CD4-positive, CD25-positive, alpha-beta regulatory T cell (primary cell): Measurements from ENCODE around the gene CRTC1. TPM values are rescaled to one million over a fixed set of nuclear protein-coding genes. Genes with fewer than 3 reads are reported as not detected.
"Not testable (repeated sequence)": the region's sequence is repeated elsewhere in the genome, so short reads cannot be mapped to it uniquely, and the experiment has no call there.

Experiments
- ATAC-seq, 2 donors: fragments of 150-1000 bp; cut with Tn5 transposase; one replicate each; pipeline ENCODE4 v1.10.0; 2021; ENCODE audit warnings: low read depth in 2 of 2, moderate number of reproducible peaks in 2 of 2, moderate library complexity in 1 of 2
- DNase-seq, 3 donors: peaks; one replicate each; pipeline versions ENCODE4 v3.0.0 to v3.0.0-alpha.2; 2012 to 2022; ENCODE audit warnings: mixed read lengths in 1 of 3
- H3K27ac ChIP-seq: one replicate; pipeline ENCODE4 v1.7.0; 2013; ENCODE audit warnings: mild to moderate bottlenecking, low read length; ENCODE audit not compliant: insufficient read depth, poor library complexity, severe bottlenecking
- H3K27me3 ChIP-seq: one replicate; pipeline ENCODE4 v1.7.0; 2013; ENCODE audit warnings: low read length; ENCODE audit not compliant: control insufficient read depth, insufficient read depth
- H3K36me3 ChIP-seq: one replicate; pipeline ENCODE4 v1.7.0; 2013; ENCODE audit warnings: mild to moderate bottlenecking, low read length, moderate library complexity; ENCODE audit not compliant: control insufficient read depth, insufficient read depth
- H3K4me1 ChIP-seq: 2 replicates; pipeline ENCODE4 v1.7.0; 2013; ENCODE audit warnings: mild to moderate bottlenecking, low read length; ENCODE audit not compliant: insufficient read depth, control insufficient read depth, poor library complexity, severe bottlenecking
- H3K4me3 ChIP-seq: one replicate; pipeline ENCODE4 v1.7.0; 2013; ENCODE audit warnings: low read depth, mild to moderate bottlenecking, low read length, moderate library complexity
- H3K9me3 ChIP-seq, 2 experiments: 1 replicate in 1 of 2; 2 replicates in 1 of 2; pipeline ENCODE4 v1.7.0; 2013; ENCODE audit warnings: low read length in 2 of 2, mild to moderate bottlenecking in 1 of 2, moderate library complexity in 1 of 2; ENCODE audit not compliant: control insufficient read depth in 2 of 2
- H3K27ac Mint-ChIP-seq, 3 donors: one replicate each; pipeline ENCODE4 v1.8.0; 2020 to 2022; ENCODE audit warnings: mild to moderate bottlenecking in 3 of 3, mixed read lengths in 3 of 3, moderate library complexity in 2 of 3
- H3K27me3 Mint-ChIP-seq: one replicate; pipeline ENCODE4 v1.8.0; 2022; ENCODE audit warnings: mild to moderate bottlenecking, mixed read lengths
- H3K36me3 Mint-ChIP-seq: one replicate; pipeline ENCODE4 v1.8.0; 2020; ENCODE audit warnings: mixed read lengths
- H3K4me1 Mint-ChIP-seq, 4 donors: one replicate each; pipeline ENCODE4 v1.8.0; 2020 to 2022; ENCODE audit warnings: mixed read lengths in 4 of 4, mild to moderate bottlenecking in 1 of 4
- H3K4me3 Mint-ChIP-seq, 4 donors: one replicate each; pipeline ENCODE4 v1.8.0; 2020 to 2022; ENCODE audit warnings: mild to moderate bottlenecking in 4 of 4, mixed read lengths in 4 of 4, moderate library complexity in 3 of 4
- H3K9me3 Mint-ChIP-seq, 7 donors: one replicate each; pipeline ENCODE4 v1.8.0; 2020 to 2022; ENCODE audit warnings: mixed read lengths in 7 of 7, mild to moderate bottlenecking in 3 of 7, moderate library complexity in 2 of 7
- polyA plus RNA-seq, 4 donors: library from polyadenylated mRNA; unstranded; fragments of 300-500 nt; fragmentation: Illumina TruSeq; gene quantifications; one replicate each; pipeline ENCODE4 v1.2.3, GENCODE V29; 2021
- total RNA-seq: library from RNA; stranded (reverse); gene quantifications from one replicate; pipeline ENCODE4 v1.2.3, GENCODE V29; 2022

Gene CRTC1
- total and polyA plus RNA-seq, 5 donors from 2014 or later, result 0.47 to 20.2 (median 1.1) TPM

GRCh38 chr19:18729933-18730530, 46.6 kb downstream of the CRTC1 start:
- H3K9me3 ChIP-seq, result no peaks in the 10 kb centered on the region
- H3K27me3 ChIP-seq, result no peaks in the 10 kb centered on the region
- no peak overlapping the region for H3K27ac ChIP-seq
- H3K36me3 Mint-ChIP-seq, result peaks cover 3% of the 10 kb centered on the region
- H3K36me3 ChIP-seq, result no peaks in the 10 kb centered on the region
- ATAC-seq (no peak), DNase-seq (no peak)
- no peaks in the 10 kb centered on the region for H3K9me3 Mint-ChIP-seq
- peaks cover 0 to 9% (median 5%) of the 10 kb centered on the region in 4 donors for H3K4me1 Mint-ChIP-seq
- no peak overlapping the region for H3K27ac Mint-ChIP-seq
- H3K4me1 ChIP-seq, result no peaks in the 10 kb centered on the region
- no peaks in the 10 kb centered on the region for H3K27me3 Mint-ChIP-seq
- H3K4me3 ChIP-seq, result no peak overlapping the region
- H3K4me3 Mint-ChIP-seq, result no peak overlapping the region

GRCh38 chr19:18730885-18731513, 47.5 kb downstream of the CRTC1 start:
- DNase-seq (peak in 1 of 3 donors; percentile 8), ATAC-seq (no peak)
- no peaks in the 10 kb centered on the region for H3K27me3 ChIP-seq
- H3K27me3 Mint-ChIP-seq, result no peaks in the 10 kb centered on the region
- no peaks in the 10 kb centered on the region for H3K4me1 ChIP-seq
- no peak overlapping the region for H3K4me3 Mint-ChIP-seq
- no peak overlapping the region for H3K27ac ChIP-seq
- peaks cover 0 to 9% (median 5%) of the 10 kb centered on the region in 4 donors for H3K4me1 Mint-ChIP-seq
- peaks cover 3% of the 10 kb centered on the region for H3K36me3 Mint-ChIP-seq
- no peak overlapping the region for H3K4me3 ChIP-seq
- H3K27ac Mint-ChIP-seq, result peak overlapping the region in 2 of 3 donors; percentile 74 to 82
- H3K36me3 ChIP-seq, result no peaks in the 10 kb centered on the region
- peaks cover 0 to 1% (median 0%) of the 10 kb centered on the region in 7 donors for H3K9me3 Mint-ChIP-seq
- no peaks in the 10 kb centered on the region for H3K9me3 ChIP-seq

GRCh38 chr19:18731562-18732008, 48.1 kb downstream of the CRTC1 start:
- Mint-ChIP-seq H3K9me3 (peaks cover 0 to 1% (median 0%) of the 10 kb centered on the region in 7 donors), H3K4me1 (peaks cover 0 to 9% (median 4%) of the 10 kb centered on the region in 4 donors), H3K4me3 (no peak overlapping the region), H3K27ac (no peak overlapping the region), H3K36me3 (peaks cover 3% of the 10 kb centered on the region), H3K27me3 (no peaks in the 10 kb centered on the region)
- no peak overlapping the region for H3K4me3 ChIP-seq
- no peak for DNase-seq
- H3K27ac ChIP-seq, result no peak overlapping the region
- no peaks in the 10 kb centered on the region for H3K27me3 ChIP-seq
- H3K4me1 ChIP-seq, result no peaks in the 10 kb centered on the region
- H3K36me3 ChIP-seq, result no peaks in the 10 kb centered on the region
- ATAC-seq, result no peak
- H3K9me3 ChIP-seq, result no peaks in the 10 kb centered on the region

- Histone ChIP-seq H3K36me3 (no peaks in the 10 kb centered on the region), H3K9me3 (no peaks in the 10 kb centered on the region), H3K4me3 (no peak overlapping the region), H3K27me3 (no peaks in the 10 kb centered on the region), H3K27ac (no peak overlapping the region), H3K4me1 (no peaks in the 10 kb centered on the region)
- Mint-ChIP-seq H3K36me3 (no peaks in the 10 kb centered on the region), H3K27ac (peak overlapping the region in 1 of 3 donors; percentile 66), H3K4me3 (no peak overlapping the region), H3K4me1 (peaks cover 0 to 11% (median 6%) of the 10 kb centered on the region in 4 donors), H3K27me3 (no peaks in the 10 kb centered on the region), H3K9me3 (peaks cover 0 to 1% (median 0%) of the 10 kb centered on the region in 7 donors)
- ATAC-seq (no peak), DNase-seq (no peak)
These were observed 49.7 kb downstream of the CRTC1 start for GRCh38 chr19:18733196-18733647.

- H3K27me3 Mint-ChIP-seq, H3K36me3 ChIP-seq, H3K9me3 Mint-ChIP-seq, DNase-seq, H3K4me3 Mint-ChIP-seq, H3K4me3 ChIP-seq, H3K4me1 ChIP-seq, H3K27me3 ChIP-seq, H3K36me3 Mint-ChIP-seq, H3K27ac ChIP-seq, ATAC-seq, H3K9me3 ChIP-seq: not testable (repeated sequence)
- Mint-ChIP-seq H3K4me1 (peaks cover 0 to 11% (median 6%) of the 10 kb centered on the region in 4 donors), H3K27ac (peak overlapping the region in 1 of 3 donors; percentile 66)
These were observed 50.4 kb downstream of the CRTC1 start for GRCh38 chr19:18733762-18734332.

- Histone ChIP-seq H3K4me1 (no peaks in the 10 kb centered on the region), H3K27ac (no peak overlapping the region), H3K27me3 (no peaks in the 10 kb centered on the region), H3K36me3 (no peaks in the 10 kb centered on the region), H3K9me3 (no peaks in the 10 kb centered on the region), H3K4me3 (no peak overlapping the region)
- Mint-ChIP-seq H3K9me3 (peaks cover 0 to 2% (median 0%) of the 10 kb centered on the region in 7 donors), H3K27ac (no peak overlapping the region), H3K4me1 (peaks cover 0 to 11% (median 6%) of the 10 kb centered on the region in 4 donors), H3K27me3 (no peaks in the 10 kb centered on the region), H3K36me3 (no peaks in the 10 kb centered on the region), H3K4me3 (no peak overlapping the region)
- no peak for DNase-seq
- no peak for ATAC-seq
These were observed 51.8 kb downstream of the CRTC1 start for GRCh38 chr19:18735324-18735723.

GRCh38 chr19:18735752-18736151, 52.3 kb downstream of the CRTC1 start:
- Mint-ChIP-seq H3K27me3 (no peaks in the 10 kb centered on the region), H3K9me3 (peaks cover 0 to 2% (median 0%) of the 10 kb centered on the region in 7 donors), H3K4me3 (no peak overlapping the region), H3K36me3 (no peaks in the 10 kb centered on the region), H3K27ac (no peak overlapping the region), H3K4me1 (peaks cover 0 to 11% (median 6%) of the 10 kb centered on the region in 4 donors)
- no peaks in the 10 kb centered on the region for H3K9me3 ChIP-seq
- no peak overlapping the region for H3K27ac ChIP-seq
- ATAC-seq, result no peak
- no peak overlapping the region for H3K4me3 ChIP-seq
- no peak for DNase-seq
- no peaks in the 10 kb centered on the region for H3K36me3 ChIP-seq
- H3K4me1 ChIP-seq, result no peaks in the 10 kb centered on the region
- H3K27me3 ChIP-seq, result no peaks in the 10 kb centered on the region
